GM12878 (cell line): ENCODE results near the gene ATG10. TPM values are rescaled to one million over a fixed set of nuclear protein-coding genes. Genes with fewer than 3 reads are reported as not detected.

ENCODE experiments used
- ATAC-seq: fragments of 200-7000 bp; cut with Tn5 transposase; 3 replicates; pipeline ENCODE4 v1.9.1; 2020; ENCODE audit warnings: mild to moderate bottlenecking, moderate library complexity
- BruUV-seq: library from RNA; stranded (reverse); fragments of 400-500 nt; replicated peaks from 2 replicates; lab custom pipeline; 2021; lab: Mats Ljungman, UMichigan
- CTCF ChIA-PET: fragments of 300-600 bp; sonication (Branson Sonifier 250); formaldehyde crosslinking; extraction: SDS; loops from one replicate; lab custom pipeline; 2021; ENCODE audit warnings: inconsistent platforms; lab: Yijun Ruan, JAX
- POLR2A ChIA-PET: fragments of 350-600 bp; formaldehyde crosslinking; extraction: SDS; loops from one replicate; lab custom pipeline; 2021; ENCODE audit warnings: inconsistent platforms; lab: Charles Lee
- RAD21 ChIA-PET: fragments of 300-600 bp; sonication (Branson Sonifier 250); formaldehyde crosslinking; loops from one replicate; lab custom pipeline; 2023; ENCODE audit warnings: antibody characterized with exemption; ENCODE audit not compliant: unreplicated experiment; lab: Charles Lee
- SMC1A ChIA-PET: fragments of 300-600 bp; sonication (Branson Sonifier 250); formaldehyde crosslinking; loops from one replicate; lab custom pipeline; 2023; ENCODE audit not compliant: unreplicated experiment, uncharacterized antibody; lab: Charles Lee
- DNase-seq: peaks from one replicate; pipeline ENCODE4 v3.0.0-alpha.2; 2011; ENCODE audit warnings: low read depth, low spot score
- FAIRE-seq: peaks from 3 replicates; lab custom pipeline; 2011; peaks lifted over from hg19 to GRCh38; lab: Jason Lieb, UNC
- H2AFZ ChIP-seq: 2 replicates; pipeline ENCODE4 v1.6.0; 2011; ENCODE audit warnings: low read depth, low read length, control low read depth; ENCODE audit not compliant: control insufficient read depth
- H3K27ac ChIP-seq: 2 replicates; pipeline ENCODE4 v1.5.1; 2011; ENCODE audit warnings: control low read depth; ENCODE audit not compliant: control insufficient read depth, insufficient read depth
- H3K27me3 ChIP-seq, 2 experiments: replicated peaks in 1 of 2; 2 replicates each; pipeline versions ENCODE4 v1.6.0 to v1.6.1; 2011; ENCODE audit warnings: low read length in 1 of 2; ENCODE audit not compliant: control insufficient read depth in 2 of 2, insufficient read depth in 2 of 2
- H3K36me3 ChIP-seq, 2 experiments: 2 replicates each; pipeline ENCODE4 v1.5.1; 2011; ENCODE audit warnings: low read length in 1 of 2; ENCODE audit not compliant: control insufficient read depth in 2 of 2, insufficient read depth in 2 of 2
- H3K4me1 ChIP-seq: 2 replicates; pipeline ENCODE4 v1.6.1; 2011; ENCODE audit warnings: mild to moderate bottlenecking, low read length, moderate library complexity, mixed read lengths; ENCODE audit not compliant: control insufficient read depth, insufficient read depth
- H3K4me2 ChIP-seq: 2 replicates; pipeline ENCODE4 v1.6.0; 2011; ENCODE audit warnings: control low read depth; ENCODE audit not compliant: control insufficient read depth, insufficient read depth
- H3K4me3 ChIP-seq: fragments of 200-600 bp; sonication (generic); 2 replicates; pipeline ENCODE4 v1.5.1; 2016
- H3K79me2 ChIP-seq: 2 replicates; pipeline ENCODE4 v1.6.0; 2011; ENCODE audit warnings: low read length; ENCODE audit not compliant: control insufficient read depth, insufficient read depth
- H3K9ac ChIP-seq: 2 replicates; pipeline ENCODE4 v1.8.0; 2011; ENCODE audit warnings: low read length, control low read depth, mixed read lengths; ENCODE audit not compliant: control insufficient read depth, insufficient read depth
- H3K9me3 ChIP-seq: replicated peaks from 3 replicates; pipeline ENCODE4 v1.5.1; 2011; ENCODE audit warnings: mild to moderate bottlenecking, low read length; ENCODE audit not compliant: control insufficient read depth, insufficient read depth
- H4K20me1 ChIP-seq: 2 replicates; pipeline ENCODE4 v1.6.0; 2011; ENCODE audit not compliant: control insufficient read depth, insufficient read depth
- CBFB ChIP-seq: IDR thresholded peaks from 2 replicates; pipeline ENCODE4 v1.6.1; 2016; ENCODE audit warnings: antibody characterized with exemption, low read depth
- DPF2 ChIP-seq: fragments of 450-650 bp; IDR thresholded peaks from 2 replicates; pipeline ENCODE4 v1.6.1; 2017; ENCODE audit warnings: mild to moderate bottlenecking
- IRF4 ChIP-seq: IDR thresholded peaks from 2 replicates; pipeline ENCODE4 v1.6.1; 2011; ENCODE audit warnings: low read depth, low read length
- MLLT1 ChIP-seq: fragments of 450-650 bp; IDR thresholded peaks from 2 replicates; pipeline ENCODE4 v1.6.1; 2016; ENCODE audit warnings: mild to moderate bottlenecking
- POLR2AphosphoS5 ChIP-seq: IDR thresholded peaks from 2 replicates; pipeline ENCODE4 v1.6.1; 2011; ENCODE audit warnings: mild to moderate bottlenecking, low read length, inconsistent platforms
- RAD21 ChIP-seq: IDR thresholded peaks from 2 replicates; pipeline ENCODE4 v1.6.1; 2011; ENCODE audit warnings: mild to moderate bottlenecking, low read depth, low read length, moderate library complexity; ENCODE audit not compliant: insufficient read depth
- REST ChIP-seq: IDR thresholded peaks from 2 replicates; pipeline ENCODE4 v1.6.1; 2012; ENCODE audit warnings: mild to moderate bottlenecking, low read depth, low read length
- SMC3 ChIP-seq: IDR thresholded peaks from 2 replicates; pipeline ENCODE4 v1.6.1; 2011; ENCODE audit warnings: low read length, improper control_type of control experiment, borderline replicate concordance
- TAF1 ChIP-seq: IDR thresholded peaks from 2 replicates; pipeline ENCODE4 v1.6.1; 2011; ENCODE audit warnings: mild to moderate bottlenecking, low read depth, low read length, borderline replicate concordance
- WRNIP1 ChIP-seq: IDR thresholded peaks from 2 replicates; pipeline ENCODE4 v1.6.1; 2011; ENCODE audit warnings: low read depth, low read length, improper control_type of control experiment, borderline replicate concordance
- WGBS: methylation state at CpG from one replicate; pipeline ENCODE4 v1.1.6; 2016; ENCODE audit warnings: low lambda C conversion rate; ENCODE audit not compliant: insufficient replicate concordance, insufficient coverage; ENCODE audit errors: missing lambda C conversion rate; 5-methylcytosine and 5-hydroxymethylcytosine counted together
- in situ Hi-C: fragments of 300-500 bp; cut with MboI; formaldehyde crosslinking; loops from 9 replicates; pipeline ENCODE4 v1.14.3; 2018; ENCODE audit warnings: mixed read lengths
- intact Hi-C: fragments of 100-400 bp; cut with micrococcal nuclease; formaldehyde crosslinking; loops from one replicate; pipeline ENCODE4 v1.14.2; 2022; ENCODE audit not compliant: unreplicated experiment
- polyA plus RNA-seq, 11 experiments: library from polyadenylated mRNA; depleted of rRNA in 4 of 11; unstranded in 6 of 11; stranded (reverse) in 5 of 11; fragments of >200 nt; fragmentation: Nextera tagmentation in 4 of 11; fragmentation: Illumina TruSeq in 1 of 11; extraction: Ambion mirVana in 4 of 11; extraction: Trizol in 1 of 11; gene quantifications; 1 replicate in 1 of 11; 2 replicates in 10 of 11; pipeline versions ENCODE4 v1.2.1 to v1.2.3, GENCODE V29; 2011 to 2016; ENCODE audit warnings: inconsistent platforms in 2 of 11, missing spikeins in 2 of 11, low read depth in 1 of 11
- total RNA-seq, 4 experiments: library from RNA; depleted of rRNA in 3 of 4; stranded (reverse); fragments of >200 nt in 3 of 4; fragmentation: Illumina TruSeq in 1 of 4; extraction: Trizol in 1 of 4; gene quantifications; 2 replicates each; pipeline versions ENCODE4 v1.2.1 to v1.2.3, GENCODE V29; 2013 to 2021
- TF ChIP-seq, protein P1 (sequence below): fragments of 450-650 bp; formaldehyde crosslinking; IDR thresholded peaks from 2 replicates; pipeline ENCODE4 v1.4.0; 2020; ENCODE audit warnings: mild to moderate bottlenecking, moderate library complexity

The ATG10 gene
- total and polyA plus RNA-seq, 10 of the 15 experiments (the other 5 are each of a cell fraction or from before 2014, with no cell fraction given): 3.8 to 14.4 (median 6.5) TPM

DNA sequence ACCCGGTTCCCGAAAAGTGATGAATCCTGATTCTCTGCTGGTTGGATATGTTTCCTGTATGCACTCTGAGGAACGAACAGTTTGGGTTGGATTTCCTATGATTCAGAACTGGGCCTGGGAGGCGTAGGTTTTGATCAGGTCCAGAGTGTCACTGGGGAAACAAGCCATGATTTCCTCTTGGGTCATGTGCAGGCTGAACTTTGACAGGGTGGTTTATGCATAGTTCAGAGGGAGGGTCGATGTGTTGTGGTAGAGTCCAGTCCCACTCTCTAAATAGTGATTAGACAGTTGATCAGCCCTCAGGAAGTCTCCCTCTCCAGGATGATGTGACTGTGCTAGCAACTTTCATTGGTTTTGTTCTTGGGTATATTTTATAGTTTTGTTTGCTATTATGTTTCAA lies 17.4 kb downstream of the ATG10 start:
- intact Hi-C loops (no loop called here), in situ Hi-C loops (no loop called here)
- H3K36me3 ChIP-seq: no peaks in the 10 kb centered on the region
- CTCF ChIA-PET: no interaction called here
- no peak for ATAC-seq
- no peaks in the 10 kb centered on the region for H4K20me1 ChIP-seq
- no TSS peak for BruUV-seq
- WGBS: 88% methylated on average over 5 of the region's 5 CpGs
- DNase-seq: no peak
- no peaks in the 10 kb centered on the region for H3K79me2 ChIP-seq
- FAIRE-seq: no peak
- H3K27me3 ChIP-seq: no peaks in the 10 kb centered on the region
- no peaks in the 10 kb centered on the region for H3K4me1 ChIP-seq
- POLR2A ChIA-PET: no interaction called here
- RAD21 ChIA-PET: no interaction called here
- no peak overlapping the region for H3K27ac ChIP-seq
- no peaks in the 10 kb centered on the region for H3K9me3 ChIP-seq
- H2AFZ ChIP-seq: no peak overlapping the region
- H3K4me3 ChIP-seq: no peak overlapping the region
- SMC1A ChIA-PET: no interaction called here
- H3K9ac ChIP-seq: no peak overlapping the region
- H3K4me2 ChIP-seq: no peak overlapping the region
- no peak for TF ChIP-seq TAF1
- no peak for TF ChIP-seq DPF2
- TF ChIP-seq IRF4: no peak
- no peak for TF ChIP-seq SMC3
- TF ChIP-seq RAD21: no peak
- TF ChIP-seq CBFB: no peak
- TF ChIP-seq MLLT1: no peak
- TF ChIP-seq, protein P1, sequence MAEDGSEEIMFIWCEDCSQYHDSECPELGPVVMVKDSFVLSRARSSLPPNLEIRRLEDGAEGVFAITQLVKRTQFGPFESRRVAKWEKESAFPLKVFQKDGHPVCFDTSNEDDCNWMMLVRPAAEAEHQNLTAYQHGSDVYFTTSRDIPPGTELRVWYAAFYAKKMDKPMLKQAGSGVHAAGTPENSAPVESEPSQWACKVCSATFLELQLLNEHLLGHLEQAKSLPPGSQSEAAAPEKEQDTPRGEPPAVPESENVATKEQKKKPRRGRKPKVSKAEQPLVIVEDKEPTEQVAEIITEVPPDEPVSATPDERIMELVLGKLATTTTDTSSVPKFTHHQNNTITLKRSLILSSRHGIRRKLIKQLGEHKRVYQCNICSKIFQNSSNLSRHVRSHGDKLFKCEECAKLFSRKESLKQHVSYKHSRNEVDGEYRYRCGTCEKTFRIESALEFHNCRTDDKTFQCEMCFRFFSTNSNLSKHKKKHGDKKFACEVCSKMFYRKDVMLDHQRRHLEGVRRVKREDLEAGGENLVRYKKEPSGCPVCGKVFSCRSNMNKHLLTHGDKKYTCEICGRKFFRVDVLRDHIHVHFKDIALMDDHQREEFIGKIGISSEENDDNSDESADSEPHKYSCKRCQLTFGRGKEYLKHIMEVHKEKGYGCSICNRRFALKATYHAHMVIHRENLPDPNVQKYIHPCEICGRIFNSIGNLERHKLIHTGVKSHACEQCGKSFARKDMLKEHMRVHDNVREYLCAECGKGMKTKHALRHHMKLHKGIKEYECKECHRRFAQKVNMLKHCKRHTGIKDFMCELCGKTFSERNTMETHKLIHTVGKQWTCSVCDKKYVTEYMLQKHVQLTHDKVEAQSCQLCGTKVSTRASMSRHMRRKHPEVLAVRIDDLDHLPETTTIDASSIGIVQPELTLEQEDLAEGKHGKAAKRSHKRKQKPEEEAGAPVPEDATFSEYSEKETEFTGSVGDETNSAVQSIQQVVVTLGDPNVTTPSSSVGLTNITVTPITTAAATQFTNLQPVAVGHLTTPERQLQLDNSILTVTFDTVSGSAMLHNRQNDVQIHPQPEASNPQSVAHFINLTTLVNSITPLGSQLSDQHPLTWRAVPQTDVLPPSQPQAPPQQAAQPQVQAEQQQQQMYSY (CRISPR knock-in tag): no peak
- no peak for TF ChIP-seq POLR2AphosphoS5
- TF ChIP-seq REST: no peak
- no peak for TF ChIP-seq WRNIP1
